ENCODE measurements around the gene S1PR2. TPM values are rescaled to one million over a fixed set of nuclear protein-coding genes. Genes with fewer than 3 reads are reported as not detected.

The S1PR2 gene
- total RNA-seq, 4 donors from 2014 or later = 1.6 to 6.1 (median 3.3) TPM

DNA sequence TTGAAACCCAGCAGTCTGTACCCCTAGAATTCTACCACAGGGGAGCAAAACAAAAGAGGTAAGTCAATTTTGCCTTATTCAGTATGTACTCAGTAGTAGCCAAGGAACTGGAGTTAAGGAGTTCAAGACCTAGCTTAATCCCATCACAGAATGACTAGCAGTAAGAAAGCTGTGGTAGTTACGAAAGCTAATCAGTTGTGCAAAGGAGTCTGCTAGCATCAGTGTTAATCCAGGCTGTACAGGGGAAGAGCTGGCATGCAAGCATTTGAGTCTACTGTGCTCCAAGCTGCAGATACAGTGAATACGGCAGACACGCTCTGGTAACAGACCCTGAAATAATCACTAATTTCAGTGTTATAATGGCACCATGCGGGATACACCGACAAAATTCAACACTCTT is 41.1 kb downstream of the S1PR2 start:
- DNase-seq = no peak
- peaks cover 12 to 37% (median 17%) of the 10 kb centered on the region in 3 donors for H3K4me1 ChIP-seq
- no peaks in the 10 kb centered on the region for H3K9me3 ChIP-seq
- intact Hi-C loops (cut with DNase I) = no loop called here
- H3K27me3 ChIP-seq = no peaks in the 10 kb centered on the region
- H3K36me3 ChIP-seq = peaks cover 0 to 38% (median 4%) of the 10 kb centered on the region in 3 donors
- H3K4me3 ChIP-seq = no peak overlapping the region
- no peak for TF ChIP-seq POLR2A (IDR thresholded peaks at IDR 0.05)
- TF ChIP-seq, protein P1, sequence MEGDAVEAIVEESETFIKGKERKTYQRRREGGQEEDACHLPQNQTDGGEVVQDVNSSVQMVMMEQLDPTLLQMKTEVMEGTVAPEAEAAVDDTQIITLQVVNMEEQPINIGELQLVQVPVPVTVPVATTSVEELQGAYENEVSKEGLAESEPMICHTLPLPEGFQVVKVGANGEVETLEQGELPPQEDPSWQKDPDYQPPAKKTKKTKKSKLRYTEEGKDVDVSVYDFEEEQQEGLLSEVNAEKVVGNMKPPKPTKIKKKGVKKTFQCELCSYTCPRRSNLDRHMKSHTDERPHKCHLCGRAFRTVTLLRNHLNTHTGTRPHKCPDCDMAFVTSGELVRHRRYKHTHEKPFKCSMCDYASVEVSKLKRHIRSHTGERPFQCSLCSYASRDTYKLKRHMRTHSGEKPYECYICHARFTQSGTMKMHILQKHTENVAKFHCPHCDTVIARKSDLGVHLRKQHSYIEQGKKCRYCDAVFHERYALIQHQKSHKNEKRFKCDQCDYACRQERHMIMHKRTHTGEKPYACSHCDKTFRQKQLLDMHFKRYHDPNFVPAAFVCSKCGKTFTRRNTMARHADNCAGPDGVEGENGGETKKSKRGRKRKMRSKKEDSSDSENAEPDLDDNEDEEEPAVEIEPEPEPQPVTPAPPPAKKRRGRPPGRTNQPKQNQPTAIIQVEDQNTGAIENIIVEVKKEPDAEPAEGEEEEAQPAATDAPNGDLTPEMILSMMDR (IDR thresholded peaks at IDR 0.05) = no peak
- 88 to 98% methylated on average over 5 of the region's 5 CpGs for WGBS, 2 donors
- no peak overlapping the region for H3K27ac ChIP-seq

DNA sequence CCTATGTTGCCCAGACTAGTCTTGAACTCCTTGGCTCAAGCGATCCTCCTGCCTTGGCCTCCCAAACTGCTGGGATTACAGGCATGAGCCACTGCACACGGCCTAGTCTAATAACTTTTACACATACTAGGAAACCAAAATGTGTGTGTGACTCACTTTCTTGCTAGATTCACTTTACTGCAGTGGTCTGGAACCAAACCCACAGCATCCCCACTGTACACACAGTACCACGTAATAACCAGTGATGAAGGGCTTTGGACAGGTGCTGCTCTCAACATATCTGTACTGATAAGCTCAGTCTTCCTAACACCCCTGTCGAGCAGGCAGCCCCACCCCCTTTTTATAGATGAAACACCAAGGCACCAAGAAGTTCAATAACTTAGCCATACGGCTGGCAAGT is 41.5 kb downstream of the S1PR2 start:
- DNase-seq = no peak
- Histone ChIP-seq H3K27me3 (no peaks in the 10 kb centered on the region), H3K9me3 (no peaks in the 10 kb centered on the region), H3K4me3 (no peak overlapping the region), H3K27ac (no peak overlapping the region), H3K36me3 (peaks cover 0 to 42% (median 4%) of the 10 kb centered on the region in 3 donors), H3K4me1 (peaks cover 15 to 39% (median 21%) of the 10 kb centered on the region in 3 donors)
- WGBS, 2 donors = 80 to 87% methylated on average over 3 to 5 of the region's 5 CpGs
- TF ChIP-seq, protein P1 (IDR thresholded peaks at IDR 0.05) = no peak
- no peak for TF ChIP-seq POLR2A (IDR thresholded peaks at IDR 0.05)
- intact Hi-C loops (cut with DNase I) = no loop called here

DNA sequence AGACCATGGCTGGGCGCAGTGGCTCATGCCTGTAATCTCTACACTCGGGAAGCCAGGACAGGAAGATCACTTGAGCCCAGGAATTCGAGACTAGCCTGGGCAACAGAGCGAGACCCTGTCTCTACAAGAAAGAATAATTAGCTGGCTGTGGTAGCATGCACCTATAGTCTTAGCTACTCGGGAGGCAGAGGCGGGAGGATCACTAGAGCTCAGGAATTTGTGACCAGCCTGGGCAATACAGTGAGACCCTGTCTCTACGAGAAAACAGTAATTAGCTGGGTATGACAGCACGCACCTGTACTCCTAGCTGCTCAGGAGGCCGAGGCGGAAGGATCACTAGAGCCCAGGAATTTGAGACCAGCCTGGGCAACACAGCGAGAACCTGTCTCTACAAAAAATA is 43.8 kb downstream of the S1PR2 start:
- no peaks in the 10 kb centered on the region for H3K27me3 ChIP-seq
- intact Hi-C loops (cut with DNase I) = no loop called here
- DNase-seq = no peak
- H3K4me3 ChIP-seq = no peak overlapping the region
- WGBS, 2 donors = 78 to 85% methylated on average over 4 to 11 of the region's 11 CpGs
- H3K9me3 ChIP-seq = no peaks in the 10 kb centered on the region
- H3K27ac ChIP-seq = no peak overlapping the region
- H3K36me3 ChIP-seq = peaks cover 0 to 45% (median 3%) of the 10 kb centered on the region in 3 donors
- TF ChIP-seq, protein P1 (IDR thresholded peaks at IDR 0.05) = no peak
- TF ChIP-seq POLR2A (IDR thresholded peaks at IDR 0.05) = no peak
- peaks cover 3 to 29% (median 19%) of the 10 kb centered on the region in 3 donors for H3K4me1 ChIP-seq

DNA sequence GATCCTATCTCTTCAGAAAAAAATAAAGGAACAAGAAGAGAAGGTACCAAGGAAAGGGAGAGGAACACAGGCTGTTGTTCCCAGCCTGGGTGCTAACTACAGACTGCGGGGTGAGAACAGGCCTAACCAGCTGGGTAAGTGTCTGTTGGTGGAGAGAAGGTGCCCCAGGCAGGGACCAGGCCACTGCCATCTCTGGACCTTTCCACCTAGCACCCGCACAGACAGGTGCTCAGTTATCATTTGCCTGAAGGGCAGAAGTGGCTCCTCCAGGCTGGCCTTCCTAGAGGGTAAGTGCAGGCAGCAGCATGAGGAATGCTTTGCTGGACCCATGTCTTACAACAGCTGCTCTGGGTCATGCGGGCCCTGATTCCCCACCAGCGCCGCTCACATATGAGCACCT is 46.5 kb downstream of the S1PR2 start:
- WGBS, 2 donors = 47 to 50% methylated on average over 2 of the region's 5 CpGs
- no peak overlapping the region for H3K4me3 ChIP-seq
- intact Hi-C loops (cut with DNase I) = no loop called here
- H3K4me1 ChIP-seq = peaks cover 3 to 13% (median 12%) of the 10 kb centered on the region in 3 donors
- no peaks in the 10 kb centered on the region for H3K9me3 ChIP-seq
- TF ChIP-seq, protein P1 (IDR thresholded peaks at IDR 0.05) = no peak
- TF ChIP-seq POLR2A (IDR thresholded peaks at IDR 0.05) = no peak
- no peak for DNase-seq
- H3K36me3 ChIP-seq = peaks cover 0 to 59% (median 5%) of the 10 kb centered on the region in 3 donors
- H3K27me3 ChIP-seq = no peaks in the 10 kb centered on the region
- no peak overlapping the region for H3K27ac ChIP-seq

DNA sequence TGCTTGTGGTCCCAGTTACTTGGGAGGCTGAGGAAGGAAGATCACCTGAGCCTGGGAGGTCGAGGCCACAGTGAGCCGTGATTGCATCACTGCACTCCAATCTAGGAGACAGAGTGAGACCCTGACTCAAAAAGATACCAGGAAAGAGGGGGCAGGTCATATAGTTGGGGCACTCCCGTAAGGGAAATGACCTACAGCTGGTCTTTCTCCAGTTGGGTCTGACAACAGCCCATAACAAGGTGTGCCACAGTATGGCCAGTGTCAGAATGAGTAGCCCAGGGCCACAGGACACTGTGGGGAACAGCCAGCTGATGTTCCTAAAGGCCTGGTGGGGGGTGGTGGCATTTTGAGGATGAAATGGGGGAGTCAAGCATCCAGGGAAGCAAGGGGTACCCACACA is 47.2 kb downstream of the S1PR2 start:
- WGBS, 2 donors = 65 to 83% methylated on average over 3 of the region's 3 CpGs
- peaks cover 3 to 13% (median 12%) of the 10 kb centered on the region in 3 donors for H3K4me1 ChIP-seq

More for the DNA sequence above, 47.2 kb downstream of the S1PR2 start:
- Histone ChIP-seq H3K4me3 (no peak overlapping the region), H3K27me3 (no peaks in the 10 kb centered on the region), H3K9me3 (no peaks in the 10 kb centered on the region), H3K27ac (no peak overlapping the region), H3K36me3 (peaks cover 3 to 66% (median 5%) of the 10 kb centered on the region in 3 donors)
- TF ChIP-seq, protein P1 (IDR thresholded peaks at IDR 0.05) = no peak
- no peak for TF ChIP-seq POLR2A (IDR thresholded peaks at IDR 0.05)
- DNase-seq = no peak
- intact Hi-C loops (cut with DNase I) = no loop called here

Measured in esophagus squamous epithelium (tissue), 5 donors.